ENCODE measurements around the gene BIN1.

BIN1 gene

GRCh38 chr2:127057371-127058245 is 49.3 kb downstream of the BIN1 start:
- no peak for DNase-seq

- no peak for DNase-seq
Observed at GRCh38 chr2:127056631-127057370, 50.2 kb downstream of the BIN1 start.

- DNase-seq = no peak
Observed at GRCh38 chr2:127056086-127056485, 50.9 kb downstream of the BIN1 start.

GRCh38 chr2:127055786-127056076 is 51.2 kb downstream of the BIN1 start:
- no peak for DNase-seq

GRCh38 chr2:127054996-127055785 is 51.8 kb downstream of the BIN1 start:
- DNase-seq = no peak

- DNase-seq = no peak
Observed at GRCh38 chr2:127054604-127054930, 52.4 kb downstream of the BIN1 start.

- DNase-seq = no peak
Observed at GRCh38 chr2:127053731-127054603, 53.0 kb downstream of the BIN1 start.

- DNase-seq = no peak
Observed at GRCh38 chr2:127052771-127053691, 53.9 kb downstream of the BIN1 start.

- no peak for DNase-seq
Observed at GRCh38 chr2:127052057-127052770, 54.7 kb downstream of the BIN1 start.

- no peak for DNase-seq
Observed at GRCh38 chr2:127051116-127052056, 55.6 kb downstream of the BIN1 start.

GRCh38 chr2:127050803-127051115 is 56.2 kb downstream of the BIN1 start:
- no peak for DNase-seq

GRCh38 chr2:127049927-127050802 is 56.8 kb downstream of the BIN1 start:
- peak; percentile 32 for DNase-seq

GRCh38 chr2:127048969-127049897 is 57.7 kb downstream of the BIN1 start:
- DNase-seq = no peak

GRCh38 chr2:127048618-127048935 is 58.4 kb downstream of the BIN1 start:
- no peak for DNase-seq

GRCh38 chr2:127047716-127048617 is 59.0 kb downstream of the BIN1 start:
- DNase-seq = no peak

- no peak for DNase-seq
Observed at GRCh38 chr2:127047054-127047453, 59.9 kb downstream of the BIN1 start.

GRCh38 chr2:127046579-127046978 is 60.4 kb downstream of the BIN1 start:
- no peak for DNase-seq

All from effector CD8-positive, alpha-beta T cell (primary cell).